ENCODE results near the gene MRPS5. TPM values are rescaled to one million over a fixed set of nuclear protein-coding genes. Genes with fewer than 3 reads are reported as not detected.

MRPS5 gene
- total RNA-seq, 3 donors from 2014 or later = 37.4 to 54.4 (median 43.8) TPM

GRCh38 chr2:95077861-95078603 lies 43.6 kb downstream of the MRPS5 start:
- Histone ChIP-seq H3K4me1 (no peaks in the 10 kb centered on the region), H3K9me3 (no peaks in the 10 kb centered on the region), H3K4me3 (no peak overlapping the region), H3K36me3 (no peaks in the 10 kb centered on the region), H3K27ac (no peak overlapping the region), H3K27me3 (peaks cover 0 to 25% of the 10 kb centered on the region in 2 donors)
- DNase-seq (ENCODE audit: low spot score in 2 of 2) = no peak
- TF ChIP-seq, protein P1, sequence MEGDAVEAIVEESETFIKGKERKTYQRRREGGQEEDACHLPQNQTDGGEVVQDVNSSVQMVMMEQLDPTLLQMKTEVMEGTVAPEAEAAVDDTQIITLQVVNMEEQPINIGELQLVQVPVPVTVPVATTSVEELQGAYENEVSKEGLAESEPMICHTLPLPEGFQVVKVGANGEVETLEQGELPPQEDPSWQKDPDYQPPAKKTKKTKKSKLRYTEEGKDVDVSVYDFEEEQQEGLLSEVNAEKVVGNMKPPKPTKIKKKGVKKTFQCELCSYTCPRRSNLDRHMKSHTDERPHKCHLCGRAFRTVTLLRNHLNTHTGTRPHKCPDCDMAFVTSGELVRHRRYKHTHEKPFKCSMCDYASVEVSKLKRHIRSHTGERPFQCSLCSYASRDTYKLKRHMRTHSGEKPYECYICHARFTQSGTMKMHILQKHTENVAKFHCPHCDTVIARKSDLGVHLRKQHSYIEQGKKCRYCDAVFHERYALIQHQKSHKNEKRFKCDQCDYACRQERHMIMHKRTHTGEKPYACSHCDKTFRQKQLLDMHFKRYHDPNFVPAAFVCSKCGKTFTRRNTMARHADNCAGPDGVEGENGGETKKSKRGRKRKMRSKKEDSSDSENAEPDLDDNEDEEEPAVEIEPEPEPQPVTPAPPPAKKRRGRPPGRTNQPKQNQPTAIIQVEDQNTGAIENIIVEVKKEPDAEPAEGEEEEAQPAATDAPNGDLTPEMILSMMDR (IDR thresholded peaks at IDR 0.05) = no peak
- TF ChIP-seq POLR2A (IDR thresholded peaks at IDR 0.05) = no peak
- TF ChIP-seq POLR2AphosphoS5 (IDR thresholded peaks at IDR 0.05) = no peak
- intact Hi-C loops (cut with DNase I; ENCODE audit: low total_unique reads) = no loop called here

GRCh38 chr2:95077530-95077825 lies 44.1 kb downstream of the MRPS5 start:
- Histone ChIP-seq H3K4me3 (no peak overlapping the region), H3K9me3 (no peaks in the 10 kb centered on the region), H3K27ac (no peak overlapping the region), H3K36me3 (no peaks in the 10 kb centered on the region), H3K27me3 (peaks cover 0 to 31% of the 10 kb centered on the region in 2 donors), H3K4me1 (no peaks in the 10 kb centered on the region)
- intact Hi-C loops (cut with DNase I; ENCODE audit: low total_unique reads) = no loop called here
- TF ChIP-seq, protein P1 (IDR thresholded peaks at IDR 0.05) = no peak
- TF ChIP-seq POLR2A (IDR thresholded peaks at IDR 0.05) (no peak), POLR2AphosphoS5 (IDR thresholded peaks at IDR 0.05) (no peak)
- no peak for DNase-seq (ENCODE audit: low spot score in 2 of 2)

DNA sequence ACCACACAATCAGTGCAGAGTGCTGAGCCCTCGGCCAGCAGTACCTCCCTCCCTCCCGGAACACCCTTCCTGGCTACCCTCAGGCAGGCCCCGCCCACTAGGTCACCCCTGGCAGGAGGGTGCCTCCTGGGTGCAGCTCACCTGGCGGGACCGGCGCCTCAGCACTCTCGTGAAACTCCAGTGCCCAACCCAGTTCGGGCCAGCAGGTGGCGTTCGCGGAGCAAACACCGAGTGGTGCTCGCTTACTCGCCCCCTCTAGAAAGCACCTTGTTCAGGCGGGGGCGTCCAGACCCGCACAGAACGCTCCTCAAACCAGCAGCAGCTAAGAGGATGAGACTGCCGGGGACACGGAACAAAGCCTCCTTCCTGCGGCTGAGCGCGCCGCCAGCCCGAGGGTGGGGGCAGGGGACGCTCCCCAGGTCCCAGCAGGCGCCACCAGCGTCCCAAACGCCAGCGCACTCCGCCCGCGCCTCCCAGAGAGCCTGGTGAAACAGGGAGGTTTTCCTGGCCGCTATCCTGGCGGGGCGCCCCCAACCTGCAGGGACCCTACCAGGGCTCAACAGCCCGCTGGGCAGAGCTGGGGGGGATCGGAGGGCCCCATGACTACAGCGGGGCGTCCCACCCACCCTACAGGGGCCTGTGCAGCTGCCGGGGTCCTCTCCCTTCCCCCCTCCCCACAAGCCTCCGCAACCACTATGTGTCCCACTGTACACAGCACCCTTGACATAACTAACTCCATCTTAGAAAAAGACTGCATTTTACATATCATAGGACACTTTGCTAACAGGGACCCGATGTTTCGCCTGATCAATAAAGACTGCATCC lies 44.7 kb downstream of the MRPS5 start:
- Histone ChIP-seq H3K27me3 (peaks cover 0 to 36% of the 10 kb centered on the region in 2 donors), H3K4me3 (peak overlapping the region; percentile 27 to 71 (median 52)), H3K9me3 (no peaks in the 10 kb centered on the region), H3K36me3 (no peaks in the 10 kb centered on the region), H3K4me1 (no peaks in the 10 kb centered on the region), H3K27ac (no peak overlapping the region)
- no peak for TF ChIP-seq POLR2A (IDR thresholded peaks at IDR 0.05)
- TF ChIP-seq, protein P1 (IDR thresholded peaks at IDR 0.05) = peak in 2 of 3 donors; percentile 64 to 75
- TF ChIP-seq POLR2AphosphoS5 (IDR thresholded peaks at IDR 0.05) = no peak
- intact Hi-C loops (cut with DNase I; ENCODE audit: low total_unique reads) = no loop called here
- DNase-seq (ENCODE audit: low spot score in 2 of 2) = peak; percentile 74 to 80

DNA sequence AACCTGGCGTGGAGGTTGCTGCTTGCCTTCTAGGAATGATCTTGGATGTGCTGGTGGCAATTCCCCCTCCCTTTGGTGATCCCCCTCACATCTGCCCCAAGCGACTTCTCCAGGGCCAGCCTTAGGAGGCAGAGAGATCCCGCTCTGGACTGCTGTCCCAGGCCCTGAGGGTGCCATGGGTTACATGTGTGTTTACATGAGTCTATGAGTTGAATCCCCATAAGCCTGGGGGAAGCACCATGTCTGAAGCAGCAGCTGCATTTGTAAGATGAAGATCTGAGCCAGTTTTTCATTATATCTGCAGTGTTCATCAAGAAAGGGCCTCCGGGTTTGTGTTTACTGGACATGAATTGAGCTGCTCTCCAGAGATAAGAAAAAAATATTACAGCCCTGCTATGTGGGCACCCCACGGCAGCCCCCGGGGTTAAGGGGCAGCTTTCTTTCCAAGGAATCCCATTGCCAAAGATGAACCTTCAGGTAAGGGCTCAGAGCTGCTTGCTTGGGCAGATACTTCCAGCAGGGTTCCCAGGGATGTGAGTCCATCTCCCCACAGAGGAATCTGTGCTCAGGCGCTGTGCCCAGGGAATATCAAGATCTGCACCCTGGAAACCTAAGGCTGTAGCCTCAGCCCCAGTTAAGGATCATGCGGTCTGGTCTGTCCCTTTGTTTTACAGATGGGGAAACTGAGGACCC lies 46.0 kb downstream of the MRPS5 start:
- DNase-seq (ENCODE audit: low spot score in 2 of 2) = no peak
- intact Hi-C loops (cut with DNase I; ENCODE audit: low total_unique reads) = no loop called here
- no peaks in the 10 kb centered on the region for H3K9me3 ChIP-seq
- peaks cover 0 to 37% of the 10 kb centered on the region in 2 donors for H3K27me3 ChIP-seq
- no peaks in the 10 kb centered on the region for H3K36me3 ChIP-seq
- TF ChIP-seq, protein P1 (IDR thresholded peaks at IDR 0.05) = no peak
- no peak for TF ChIP-seq POLR2AphosphoS5 (IDR thresholded peaks at IDR 0.05)
- no peak for TF ChIP-seq POLR2A (IDR thresholded peaks at IDR 0.05)
- no peaks in the 10 kb centered on the region for H3K4me1 ChIP-seq
- no peak overlapping the region for H3K4me3 ChIP-seq
- no peak overlapping the region for H3K27ac ChIP-seq

Measured in breast epithelium (tissue), 4 donors.